PFSK-1 (cell line): ENCODE results near the gene ALDH2.

Experiments used
- FOXP2 ChIP-seq: optimal IDR thresholded peaks from 2 replicates; pipeline ENCODE3; 2011; ENCODE audit warnings: borderline replicate concordance, control low read depth, inconsistent platforms; ENCODE audit not compliant: insufficient read depth; ENCODE audit errors: extremely low read length, extremely low read depth
- POLR2AphosphoS5 ChIP-seq: IDR thresholded peaks from 2 replicates; pipeline ENCODE4 v1.6.1; 2012; ENCODE audit warnings: low read depth, mild to moderate bottlenecking, control low read depth, low read length, moderate library complexity
- REST ChIP-seq, 2 experiments: IDR thresholded peaks; 2 replicates each; pipeline versions ENCODE4 v1.6.1 to v1.8.0; 2011 to 2012; ENCODE audit warnings: low read depth in 2 of 2, low read length in 2 of 2, control low read depth in 1 of 2, inconsistent platforms in 1 of 2, mild to moderate bottlenecking in 1 of 2, moderate library complexity in 1 of 2; ENCODE audit not compliant: insufficient read depth in 1 of 2
- SIN3A ChIP-seq: IDR thresholded peaks from 2 replicates; pipeline ENCODE4 v1.6.1; 2012; ENCODE audit warnings: mild to moderate bottlenecking, low read length, moderate library complexity, borderline replicate concordance; ENCODE audit not compliant: insufficient read depth
- TAF1 ChIP-seq: IDR thresholded peaks from 2 replicates; pipeline ENCODE4 v1.6.1; 2012; ENCODE audit warnings: low read length, control low read depth, borderline replicate concordance; ENCODE audit not compliant: insufficient read depth

ALDH2 gene

GRCh38 chr12:111768159-111768895 lies 1.6 kb downstream of the ALDH2 start:
- TF ChIP-seq POLR2AphosphoS5, result no peak

GRCh38 chr12:111769599-111769998 lies 2.9 kb downstream of the ALDH2 start:
- no peak for TF ChIP-seq TAF1
- TF ChIP-seq FOXP2, result no peak
- TF ChIP-seq POLR2AphosphoS5, result no peak
- TF ChIP-seq REST (IDR thresholded peaks at IDR 0.05; ENCODE audit: insufficient read depth in 1 of 2, low read depth in 2 of 2, low read length in 2 of 2), result no peak
- TF ChIP-seq SIN3A, result no peak

- TF ChIP-seq POLR2AphosphoS5, result no peak
- no peak for TF ChIP-seq FOXP2
- no peak for TF ChIP-seq TAF1
- TF ChIP-seq REST (IDR thresholded peaks at IDR 0.05; ENCODE audit: insufficient read depth in 1 of 2, low read depth in 2 of 2, low read length in 2 of 2), result no peak
- no peak for TF ChIP-seq SIN3A
These were observed 7.2 kb downstream of the ALDH2 start for GRCh38 chr12:111773801-111774551.

- TF ChIP-seq TAF1, result 0 out of 2 replicates have a peak, but pooled peaks have one; percentile 44
- peak in 1 of 2 experiments; percentile 66; a peak in 1 of 4 replicates for TF ChIP-seq REST (IDR thresholded peaks at IDR 0.05; ENCODE audit: insufficient read depth in 1 of 2, low read depth in 2 of 2, low read length in 2 of 2)
- TF ChIP-seq SIN3A, result no peak
- TF ChIP-seq POLR2AphosphoS5, result peak; percentile 59; the same call in 1 of the 2 replicates
- peak; percentile 53 for TF ChIP-seq FOXP2
These were observed 8.8 kb downstream of the ALDH2 start for GRCh38 chr12:111775205-111776193.

- TF ChIP-seq FOXP2, result no peak
- no peak for TF ChIP-seq SIN3A
- no peak for TF ChIP-seq REST (IDR thresholded peaks at IDR 0.05; ENCODE audit: insufficient read depth in 1 of 2, low read depth in 2 of 2, low read length in 2 of 2)
- TF ChIP-seq POLR2AphosphoS5, result no peak
- TF ChIP-seq TAF1, result no peak
These were observed 10.2 kb downstream of the ALDH2 start for GRCh38 chr12:111776836-111777344.
